Measurements from ENCODE around the gene OSBPL3. TPM values are rescaled to one million over a fixed set of nuclear protein-coding genes. Genes with fewer than 3 reads are reported as not detected.

The OSBPL3 gene
- total RNA-seq, 1 experiment from 2014 or later: 8.6 TPM

GRCh38 chr7:24920451-24921361, 59.3 kb downstream of the OSBPL3 start:
- Mint-ChIP-seq H3K4me3 (no peak overlapping the region), H3K27me3 (ENCODE audit: low read depth) (no peaks in the 10 kb centered on the region), H3K4me1 (peaks cover 41 to 46% of the 10 kb centered on the region in 2 experiments), H3K9me3 (no peaks in the 10 kb centered on the region), H3K36me3 (ENCODE audit: insufficient read depth in 1 of 3, low read depth in 3 of 3) (no peaks in the 10 kb centered on the region), H3K27ac (no peak overlapping the region; a peak in 1 of 7 replicates)
- no peak overlapping the region for H3T11ph ChIP-seq (ENCODE audit: low read length)
- no peak overlapping the region for H3K27ac ChIP-seq (ENCODE audit: insufficient read length, low read depth, low read length)
- H3K23ac ChIP-seq (ENCODE audit: insufficient read length, low read depth, low read length): no peak overlapping the region
- H2BK120ac ChIP-seq (ENCODE audit: low read depth, low read length, poor library complexity, severe bottlenecking): no peak overlapping the region
- no peak overlapping the region for H3K18ac ChIP-seq (ENCODE audit: insufficient read length, low read depth, low read length)
- no peak overlapping the region for H3K56ac ChIP-seq (ENCODE audit: insufficient read length, low read depth, low read length)
- H4K8ac ChIP-seq (replicated peaks; ENCODE audit: insufficient read length, low read depth, low read length): no peak overlapping the region
- no peak overlapping the region for H2BK5ac ChIP-seq (ENCODE audit: insufficient read length, low read length)
- no peak overlapping the region for H4K91ac ChIP-seq (ENCODE audit: insufficient read length, low read depth, low read length)
- H3K79me2 ChIP-seq (ENCODE audit: insufficient read depth, low read length): no peaks in the 10 kb centered on the region
- no peak overlapping the region for H3K4me2 ChIP-seq (ENCODE audit: insufficient read depth, insufficient read length, low read length)
- H2BK15ac ChIP-seq (ENCODE audit: low read depth, low read length): no peak overlapping the region
- no peak overlapping the region for H2BK12ac ChIP-seq (ENCODE audit: insufficient read length, low read depth, low read length)
- no peaks in the 10 kb centered on the region for H3K23me2 ChIP-seq (ENCODE audit: insufficient read length, low read depth, low read length, poor library complexity, severe bottlenecking)
- no peaks in the 10 kb centered on the region for H3K9me3 ChIP-seq (ENCODE audit: control insufficient read depth, low read depth, low read length)
- no peak overlapping the region for H3K9ac ChIP-seq (ENCODE audit: extremely low read depth, insufficient read length, low read length)
- no peak overlapping the region for H2AFZ ChIP-seq (ENCODE audit: low read length)
- no peak for TF ChIP-seq CTCF (conservative IDR thresholded peaks at IDR 0.05)
- H4K5ac ChIP-seq (ENCODE audit: insufficient read length, low read depth, low read length): no peak overlapping the region
- H3K79me1 ChIP-seq (ENCODE audit: insufficient read depth, low read depth, low read length, poor library complexity, severe bottlenecking): no peaks in the 10 kb centered on the region
- H4K20me1 ChIP-seq (ENCODE audit: control insufficient read depth, insufficient read depth, insufficient read length): no peaks in the 10 kb centered on the region
- H3K4me1 ChIP-seq (ENCODE audit: insufficient read depth, low read length): peaks cover 4% of the 10 kb centered on the region; the same call in 1 of the 2 replicates
- no peak overlapping the region for H3K4ac ChIP-seq (ENCODE audit: low read depth, low read length)
- no CpG with 5 or more reads among the region's 3 CpGs for WGBS (ENCODE audit: extremely low coverage, insufficient read length, low lambda C conversion rate)
- H2BK20ac ChIP-seq (ENCODE audit: low read depth, low read length, poor library complexity, severe bottlenecking): no peak overlapping the region
- no peak overlapping the region for H3K14ac ChIP-seq (ENCODE audit: insufficient read depth, low read length)
- H3K27me3 ChIP-seq (ENCODE audit: insufficient read depth, low read length): no peaks in the 10 kb centered on the region
- H2AK5ac ChIP-seq (ENCODE audit: insufficient read length, low read length): no peak overlapping the region
- no peak for DNase-seq

Data from H9 (cell line).